ENCODE data around the gene C1orf50.

The C1orf50 gene

GRCh38 chr1:42759114-42759513 lies 7.9 kb upstream of the C1orf50 start:
- no peak overlapping the region for H3K27ac ChIP-seq (ENCODE audit: low read depth, low read length, severe bottlenecking)
- no peaks in the 10 kb centered on the region for H3K9me3 ChIP-seq (ENCODE audit: control insufficient read depth, low read length)
- 78 to 92% methylated on average over 5 to 9 of the region's 9 CpGs for WGBS, 2 experiments (ENCODE audit: insufficient coverage in 2 of 2)
- H3K36me3 ChIP-seq (ENCODE audit: control insufficient read depth, insufficient read depth, low read length), result peaks cover 96% of the 10 kb centered on the region
- H3K4me3 ChIP-seq (ENCODE audit: extremely low read depth, insufficient read depth, low read length, poor library complexity, severe bottlenecking), result no peak overlapping the region
- H3K4me1 ChIP-seq (ENCODE audit: control insufficient read depth, insufficient read depth, low read length, poor library complexity, severe bottlenecking), result peaks cover 5% of the 10 kb centered on the region

- peaks cover 8% of the 10 kb centered on the region for H3K4me1 ChIP-seq (ENCODE audit: control insufficient read depth, insufficient read depth, low read length, poor library complexity, severe bottlenecking)
- 90 to 100% methylated on average over 2 of the region's 4 CpGs for WGBS, 2 experiments (ENCODE audit: insufficient coverage in 2 of 2)
- H3K9me3 ChIP-seq (ENCODE audit: control insufficient read depth, low read length), result no peaks in the 10 kb centered on the region
- H3K4me3 ChIP-seq (ENCODE audit: extremely low read depth, insufficient read depth, low read length, poor library complexity, severe bottlenecking), result no peak overlapping the region
- H3K36me3 ChIP-seq (ENCODE audit: control insufficient read depth, insufficient read depth, low read length), result peaks cover 72% of the 10 kb centered on the region
- no peak overlapping the region for H3K27ac ChIP-seq (ENCODE audit: low read depth, low read length, severe bottlenecking)
Measured at GRCh38 chr1:42761567-42761966, 5.5 kb upstream of the C1orf50 start.

- Histone ChIP-seq H3K36me3 (ENCODE audit: control insufficient read depth, insufficient read depth, low read length) (peaks cover 65% of the 10 kb centered on the region), H3K4me1 (ENCODE audit: control insufficient read depth, insufficient read depth, low read length, poor library complexity, severe bottlenecking) (peaks cover 8% of the 10 kb centered on the region), H3K4me3 (ENCODE audit: extremely low read depth, insufficient read depth, low read length, poor library complexity, severe bottlenecking) (no peak overlapping the region), H3K27ac (ENCODE audit: low read depth, low read length, severe bottlenecking) (no peak overlapping the region), H3K9me3 (ENCODE audit: control insufficient read depth, low read length) (no peaks in the 10 kb centered on the region)
- 93 to 98% methylated on average over 4 to 5 of the region's 5 CpGs for WGBS, 2 experiments (ENCODE audit: insufficient coverage in 2 of 2)
Measured at GRCh38 chr1:42762269-42762668, 4.8 kb upstream of the C1orf50 start.

GRCh38 chr1:42765269-42765668 lies 1.8 kb upstream of the C1orf50 start:
- Histone ChIP-seq H3K4me3 (ENCODE audit: extremely low read depth, insufficient read depth, low read length, poor library complexity, severe bottlenecking) (peak overlapping the region; percentile 98), H3K4me1 (ENCODE audit: control insufficient read depth, insufficient read depth, low read length, poor library complexity, severe bottlenecking) (peaks cover 8% of the 10 kb centered on the region), H3K9me3 (ENCODE audit: control insufficient read depth, low read length) (no peaks in the 10 kb centered on the region), H3K36me3 (ENCODE audit: control insufficient read depth, insufficient read depth, low read length) (peaks cover 45% of the 10 kb centered on the region), H3K27ac (ENCODE audit: low read depth, low read length, severe bottlenecking) (peak overlapping the region; percentile 92)
- 25 to 31% methylated on average over 3 to 4 of the region's 7 CpGs for WGBS, 2 experiments (ENCODE audit: insufficient coverage in 2 of 2)

GRCh38 chr1:42765832-42766740 lies 963 bp upstream of the C1orf50 start:
- peaks cover 8% of the 10 kb centered on the region for H3K4me1 ChIP-seq (ENCODE audit: control insufficient read depth, insufficient read depth, low read length, poor library complexity, severe bottlenecking)
- peak overlapping the region; percentile 92 for H3K27ac ChIP-seq (ENCODE audit: low read depth, low read length, severe bottlenecking)
- 0 to 1% methylated on average over 35 to 36 of the region's 44 CpGs for WGBS, 2 experiments (ENCODE audit: insufficient coverage in 2 of 2)
- H3K9me3 ChIP-seq (ENCODE audit: control insufficient read depth, low read length), result no peaks in the 10 kb centered on the region
- H3K36me3 ChIP-seq (ENCODE audit: control insufficient read depth, insufficient read depth, low read length), result peaks cover 45% of the 10 kb centered on the region
- H3K4me3 ChIP-seq (ENCODE audit: extremely low read depth, insufficient read depth, low read length, poor library complexity, severe bottlenecking), result peak overlapping the region; percentile 98

GRCh38 chr1:42767510-42768000 lies 506 bp downstream of the C1orf50 start:
- Histone ChIP-seq H3K9me3 (ENCODE audit: control insufficient read depth, low read length) (no peaks in the 10 kb centered on the region), H3K36me3 (ENCODE audit: control insufficient read depth, insufficient read depth, low read length) (peaks cover 36% of the 10 kb centered on the region), H3K4me3 (ENCODE audit: extremely low read depth, insufficient read depth, low read length, poor library complexity, severe bottlenecking) (peak overlapping the region; percentile 98), H3K4me1 (ENCODE audit: control insufficient read depth, insufficient read depth, low read length, poor library complexity, severe bottlenecking) (peaks cover 4% of the 10 kb centered on the region), H3K27ac (ENCODE audit: low read depth, low read length, severe bottlenecking) (peak overlapping the region; percentile 92)
- WGBS, 2 experiments (ENCODE audit: insufficient coverage in 2 of 2), result 1 to 5% methylated on average over 14 to 22 of the region's 23 CpGs

- no CpG with 5 or more reads among the region's 2 CpGs for WGBS, 2 experiments (ENCODE audit: insufficient coverage in 2 of 2)
- Histone ChIP-seq H3K4me3 (ENCODE audit: extremely low read depth, insufficient read depth, low read length, poor library complexity, severe bottlenecking) (peak overlapping the region; percentile 98), H3K4me1 (ENCODE audit: control insufficient read depth, insufficient read depth, low read length, poor library complexity, severe bottlenecking) (peaks cover 3% of the 10 kb centered on the region), H3K9me3 (ENCODE audit: control insufficient read depth, low read length) (no peaks in the 10 kb centered on the region), H3K36me3 (ENCODE audit: control insufficient read depth, insufficient read depth, low read length) (peaks cover 36% of the 10 kb centered on the region), H3K27ac (ENCODE audit: low read depth, low read length, severe bottlenecking) (no peak overlapping the region)
Measured at GRCh38 chr1:42768172-42768571, 1.1 kb downstream of the C1orf50 start.

GRCh38 chr1:42769811-42770210 lies 2.8 kb downstream of the C1orf50 start:
- 88 to 95% methylated on average over 2 of the region's 3 CpGs for WGBS, 2 experiments (ENCODE audit: insufficient coverage in 2 of 2)
- Histone ChIP-seq H3K4me3 (ENCODE audit: extremely low read depth, insufficient read depth, low read length, poor library complexity, severe bottlenecking) (no peak overlapping the region), H3K36me3 (ENCODE audit: control insufficient read depth, insufficient read depth, low read length) (peaks cover 43% of the 10 kb centered on the region), H3K9me3 (ENCODE audit: control insufficient read depth, low read length) (no peaks in the 10 kb centered on the region), H3K4me1 (ENCODE audit: control insufficient read depth, insufficient read depth, low read length, poor library complexity, severe bottlenecking) (no peaks in the 10 kb centered on the region), H3K27ac (ENCODE audit: low read depth, low read length, severe bottlenecking) (no peak overlapping the region)

- no peaks in the 10 kb centered on the region for H3K4me1 ChIP-seq (ENCODE audit: control insufficient read depth, insufficient read depth, low read length, poor library complexity, severe bottlenecking)
- no peaks in the 10 kb centered on the region for H3K9me3 ChIP-seq (ENCODE audit: control insufficient read depth, low read length)
- no peak overlapping the region for H3K4me3 ChIP-seq (ENCODE audit: extremely low read depth, insufficient read depth, low read length, poor library complexity, severe bottlenecking)
- WGBS, 2 experiments (ENCODE audit: insufficient coverage in 2 of 2), result 0% methylated on average over 1 of the region's 2 CpGs; no CpG with 5 or more reads in 1 of the 2 experiments
- no peak overlapping the region for H3K27ac ChIP-seq (ENCODE audit: low read depth, low read length, severe bottlenecking)
- peaks cover 76% of the 10 kb centered on the region for H3K36me3 ChIP-seq (ENCODE audit: control insufficient read depth, insufficient read depth, low read length)
Measured at GRCh38 chr1:42773420-42773819, 6.4 kb downstream of the C1orf50 start.

GRCh38 chr1:42774928-42775526 lies 8.0 kb downstream of the C1orf50 start:
- no peaks in the 10 kb centered on the region for H3K4me1 ChIP-seq (ENCODE audit: control insufficient read depth, insufficient read depth, low read length, poor library complexity, severe bottlenecking)
- no peak overlapping the region for H3K4me3 ChIP-seq (ENCODE audit: extremely low read depth, insufficient read depth, low read length, poor library complexity, severe bottlenecking)
- 93 to 97% methylated on average over 4 to 5 of the region's 5 CpGs for WGBS, 2 experiments (ENCODE audit: insufficient coverage in 2 of 2)
- H3K27ac ChIP-seq (ENCODE audit: low read depth, low read length, severe bottlenecking), result no peak overlapping the region
- H3K9me3 ChIP-seq (ENCODE audit: control insufficient read depth, low read length), result no peaks in the 10 kb centered on the region
- peaks cover 76% of the 10 kb centered on the region for H3K36me3 ChIP-seq (ENCODE audit: control insufficient read depth, insufficient read depth, low read length)
